Endodermal cell (in vitro differentiated cells): ENCODE data around the gene MEF2D. TPM values are rescaled to one million over a fixed set of nuclear protein-coding genes. Genes with fewer than 3 reads are reported as not detected.

Source experiments
- DNase-seq: peaks from one replicate; pipeline ENCODE4 v3.0.0-alpha.2; 2017
- H3K27ac ChIP-seq: 2 replicates; pipeline ENCODE4 v1.5.1; 2013; ENCODE audit warnings: mild to moderate bottlenecking, low read depth, low read length, moderate library complexity
- H3K27me3 ChIP-seq: 2 replicates; pipeline ENCODE4 v1.6.1; 2013; ENCODE audit warnings: mild to moderate bottlenecking, low read length, moderate library complexity; ENCODE audit not compliant: insufficient read depth, control insufficient read depth, poor library complexity, severe bottlenecking
- H3K36me3 ChIP-seq: 2 replicates; pipeline ENCODE4 v1.7.0; 2013; ENCODE audit warnings: mild to moderate bottlenecking, low read length, moderate library complexity; ENCODE audit not compliant: control insufficient read depth, insufficient read depth
- H3K4me1 ChIP-seq: one replicate; pipeline ENCODE4 v1.7.0; 2013; ENCODE audit warnings: low read length; ENCODE audit not compliant: control insufficient read depth, insufficient read depth
- H3K4me3 ChIP-seq: 2 replicates; pipeline ENCODE4 v1.5.1; 2013; ENCODE audit warnings: mild to moderate bottlenecking, low read length, moderate library complexity
- H3K9ac ChIP-seq: 2 replicates; pipeline ENCODE4 v1.6.1; 2013; ENCODE audit warnings: mild to moderate bottlenecking, low read length, moderate library complexity; ENCODE audit not compliant: poor library complexity, severe bottlenecking; ENCODE audit errors: extremely low read depth
- H3K9me3 ChIP-seq: 2 replicates; pipeline ENCODE4 v1.6.1; 2013; ENCODE audit warnings: mild to moderate bottlenecking, low read length, moderate library complexity; ENCODE audit not compliant: control insufficient read depth
- H3K27ac Mint-ChIP-seq: 2 replicates; pipeline ENCODE4 v1.8.0; 2020; ENCODE audit warnings: mixed read lengths
- H3K27me3 Mint-ChIP-seq: 2 replicates; pipeline ENCODE4 v1.8.0; 2021; ENCODE audit warnings: mild to moderate bottlenecking, mixed read lengths; ENCODE audit not compliant: insufficient read depth
- H3K36me3 Mint-ChIP-seq: 2 replicates; pipeline ENCODE4 v1.8.0; 2020; ENCODE audit warnings: low read depth, mixed read lengths
- H3K4me1 Mint-ChIP-seq: 2 replicates; pipeline ENCODE4 v1.8.0; 2020; ENCODE audit warnings: mixed read lengths
- H3K4me3 Mint-ChIP-seq: 2 replicates; pipeline ENCODE4 v1.8.0; 2020; ENCODE audit warnings: mild to moderate bottlenecking, moderate library complexity, mixed read lengths
- H3K9me3 Mint-ChIP-seq: 2 replicates; pipeline ENCODE4 v1.8.0; 2020; ENCODE audit warnings: mild to moderate bottlenecking, mixed read lengths
- CTCF ChIP-seq: fragments of 200-600 bp; sonication (generic); conservative IDR thresholded peaks from 2 replicates; pipeline ENCODE4 v1.5.0; 2021; ENCODE audit warnings: antibody characterized with exemption, mild to moderate bottlenecking
- WGBS, 2 experiments: methylation state at CpG; one replicate each; pipeline versions ENCODE4 v1.1.5 to v1.1.7; 2013; ENCODE audit warnings: missing lambda C conversion rate in 2 of 2, mixed read lengths in 1 of 2; ENCODE audit not compliant: insufficient coverage in 1 of 2, insufficient read length in 1 of 2; 5-methylcytosine and 5-hydroxymethylcytosine counted together
- total RNA-seq, 2 donors: library from RNA; stranded (reverse); fragmentation: NEBNext Ultra II Directional in 1 of 2; extraction: Animal tissue kit (Norgen Biotek cat#: 25700) in 1 of 2; gene quantifications; 2 replicates in 1 of 2; 3 replicates in 1 of 2; pipeline ENCODE4 v1.2.1, GENCODE V29; 2021

Gene MEF2D
- total RNA-seq, 2 donors from 2014 or later, result 10.5 to 12.8 TPM

GRCh38 chr1:156430303-156430702 is 70.3 kb downstream of the MEF2D start:
- Histone ChIP-seq H3K36me3 (no peaks in the 10 kb centered on the region), H3K9ac (peak overlapping the region; percentile 47), H3K4me3 (peak overlapping the region; percentile 73), H3K9me3 (no peaks in the 10 kb centered on the region), H3K27ac (peak overlapping the region; percentile 89), H3K4me1 (peaks cover 17% of the 10 kb centered on the region), H3K27me3 (peaks cover 69% of the 10 kb centered on the region)
- WGBS, 2 experiments, result 0 to 2% methylated on average over 6 to 7 of the region's 7 CpGs
- no peak for TF ChIP-seq CTCF
- Mint-ChIP-seq H3K27me3 (peaks cover 75% of the 10 kb centered on the region), H3K4me1 (peaks cover 65% of the 10 kb centered on the region), H3K4me3 (peak overlapping the region; percentile 41), H3K36me3 (no peaks in the 10 kb centered on the region), H3K9me3 (no peaks in the 10 kb centered on the region), H3K27ac (peak overlapping the region; percentile 82)
- peak; percentile 90 for DNase-seq

- peak; percentile 84 for DNase-seq
Measured at GRCh38 chr1:156429313-156430060, 71.1 kb downstream of the MEF2D start.

GRCh38 chr1:156428746-156429288 is 71.8 kb downstream of the MEF2D start:
- H3K9me3 Mint-ChIP-seq, result no peaks in the 10 kb centered on the region

More at GRCh38 chr1:156429313-156430060, 71.1 kb downstream of the MEF2D start:
- Mint-ChIP-seq H3K4me3 (peak overlapping the region; percentile 41), H3K36me3 (no peaks in the 10 kb centered on the region), H3K27me3 (peaks cover 75% of the 10 kb centered on the region), H3K4me1 (peaks cover 63% of the 10 kb centered on the region), H3K27ac (peak overlapping the region; percentile 82), H3K9me3 (no peaks in the 10 kb centered on the region)
- Histone ChIP-seq H3K9me3 (no peaks in the 10 kb centered on the region), H3K36me3 (no peaks in the 10 kb centered on the region), H3K9ac (peak overlapping the region; percentile 47), H3K27me3 (peaks cover 69% of the 10 kb centered on the region), H3K4me1 (peaks cover 17% of the 10 kb centered on the region), H3K27ac (peak overlapping the region; percentile 89), H3K4me3 (peak overlapping the region; percentile 73)
- no peak for TF ChIP-seq CTCF
- WGBS, 2 experiments, result 4 to 11% methylated on average over 3 to 13 of the region's 13 CpGs

More at GRCh38 chr1:156428746-156429288, 71.8 kb downstream of the MEF2D start:
- Histone ChIP-seq H3K27me3 (peaks cover 69% of the 10 kb centered on the region), H3K9me3 (no peaks in the 10 kb centered on the region), H3K36me3 (no peaks in the 10 kb centered on the region), H3K27ac (peak overlapping the region; percentile 89), H3K4me1 (peaks cover 20% of the 10 kb centered on the region), H3K9ac (peak overlapping the region; percentile 47), H3K4me3 (peak overlapping the region; percentile 73)
- H3K27me3 Mint-ChIP-seq, result peaks cover 75% of the 10 kb centered on the region
- no peak overlapping the region for H3K27ac Mint-ChIP-seq
- no peaks in the 10 kb centered on the region for H3K36me3 Mint-ChIP-seq
- DNase-seq, result peak; percentile 63
- WGBS, 2 experiments, result 19% methylated on average over 4 of the region's 4 CpGs; no CpG with 5 or more reads in 1 of the 2 experiments
- peaks cover 69% of the 10 kb centered on the region for H3K4me1 Mint-ChIP-seq
- H3K4me3 Mint-ChIP-seq, result peak overlapping the region; percentile 41
- no peak for TF ChIP-seq CTCF
